Measurements from ENCODE around the gene OR1L8.

The OR1L8 gene

GRCh38 chr9:122579874-122580273 is 3.3 kb downstream of the OR1L8 start:
- no peak for TF ChIP-seq CTCF (IDR thresholded peaks at IDR 0.05; ENCODE audit: insufficient read depth, low read depth, low read length, missing control alignments)
- no peak for DNase-seq (ENCODE audit: low read depth)
- no peak overlapping the region for H3K4me3 ChIP-seq (ENCODE audit: low read depth, low read length)

GRCh38 chr9:122572456-122572855 is 10.7 kb downstream of the OR1L8 start:
- no peak overlapping the region for H3K4me3 ChIP-seq (ENCODE audit: low read depth, low read length)
- no peak for DNase-seq (ENCODE audit: low read depth)
- no peak for TF ChIP-seq CTCF (IDR thresholded peaks at IDR 0.05; ENCODE audit: insufficient read depth, low read depth, low read length, missing control alignments)

GRCh38 chr9:122567901-122568300 is 15.3 kb downstream of the OR1L8 start:
- DNase-seq (ENCODE audit: low read depth): no peak
- no peak overlapping the region for H3K4me3 ChIP-seq (ENCODE audit: low read depth, low read length)
- TF ChIP-seq CTCF (IDR thresholded peaks at IDR 0.05; ENCODE audit: insufficient read depth, low read depth, low read length, missing control alignments): no peak

GRCh38 chr9:122562134-122562760 is 20.9 kb downstream of the OR1L8 start:
- TF ChIP-seq CTCF (IDR thresholded peaks at IDR 0.05; ENCODE audit: insufficient read depth, low read depth, low read length, missing control alignments): no peak
- no peak overlapping the region for H3K4me3 ChIP-seq (ENCODE audit: low read depth, low read length)
- DNase-seq (ENCODE audit: low read depth): no peak

GRCh38 chr9:122561446-122561845 is 21.7 kb downstream of the OR1L8 start:
- no peak for TF ChIP-seq CTCF (IDR thresholded peaks at IDR 0.05; ENCODE audit: insufficient read depth, low read depth, low read length, missing control alignments)
- DNase-seq (ENCODE audit: low read depth): no peak
- no peak overlapping the region for H3K4me3 ChIP-seq (ENCODE audit: low read depth, low read length)

- no peak for DNase-seq (ENCODE audit: low read depth)
- no peak for TF ChIP-seq CTCF (IDR thresholded peaks at IDR 0.05; ENCODE audit: insufficient read depth, low read depth, low read length, missing control alignments)
- H3K4me3 ChIP-seq (ENCODE audit: low read depth, low read length): no peak within 1 kb of the TSS
Measured at GRCh38 chr9:122552812-122553211, 30.4 kb downstream of the OR1L8 start, which contains the start of gene OR1N2. Gene OR1N2 (plus strand): TSS chr9:122553112. CDS start chr9:122553212, 100 bp downstream.

GRCh38 chr9:122551371-122551770 is 31.8 kb downstream of the OR1L8 start:
- DNase-seq (ENCODE audit: low read depth): no peak
- no peak for TF ChIP-seq CTCF (IDR thresholded peaks at IDR 0.05; ENCODE audit: insufficient read depth, low read depth, low read length, missing control alignments)
- no peak overlapping the region for H3K4me3 ChIP-seq (ENCODE audit: low read depth, low read length)

Measured in GM12865 (cell line).